OCI-M2 (cell line): ENCODE data around the gene GRAMD1C.

Experiments
- DNase-seq: peaks from one replicate; lab custom pipeline; 2025; ENCODE audit not compliant: unreplicated experiment; lab: John Stamatoyannopoulos, UW

GRAMD1C gene

DNA sequence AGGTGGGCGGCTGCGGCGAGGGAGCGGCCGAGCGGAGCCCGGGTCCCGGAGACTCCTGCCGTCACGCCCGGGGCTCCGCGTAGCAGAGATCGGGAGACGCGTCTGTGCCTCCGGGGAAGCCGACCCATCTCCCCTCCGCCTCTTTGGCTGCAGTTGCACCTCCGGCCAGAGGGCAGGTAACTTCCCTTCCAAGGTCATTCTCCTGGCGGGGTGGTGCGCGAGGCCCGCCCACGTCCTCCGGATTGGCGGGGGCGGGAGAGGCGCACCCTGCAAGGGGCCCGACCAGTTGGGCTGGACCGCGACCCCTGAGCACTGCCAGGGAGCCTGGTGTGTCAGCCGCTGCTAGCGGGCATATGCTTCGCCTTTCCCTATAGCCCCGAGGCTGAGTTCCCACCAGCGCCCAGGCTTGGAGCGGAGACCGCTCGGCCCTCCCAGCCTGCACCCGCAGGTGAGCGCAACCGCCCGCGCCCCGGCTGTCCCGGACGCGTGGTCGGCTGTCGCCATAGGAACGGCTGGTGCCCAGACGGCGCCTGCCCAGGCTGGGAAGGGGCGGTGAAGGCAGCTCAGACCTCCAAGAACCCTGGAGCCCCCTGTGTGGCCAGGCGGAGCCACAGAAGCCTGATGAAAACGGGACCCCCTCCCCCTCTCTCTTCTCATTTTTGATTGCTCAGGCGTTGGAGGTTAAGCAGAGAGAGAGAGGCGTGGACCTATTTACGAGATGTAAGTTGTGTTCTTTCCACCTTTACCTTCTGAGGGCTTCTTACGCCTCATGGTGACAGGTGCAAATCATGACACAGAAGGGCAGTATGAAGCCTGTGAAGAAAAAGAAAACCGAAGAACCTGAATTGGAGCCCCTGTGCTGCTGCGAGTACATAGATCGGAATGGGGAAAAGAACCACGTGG is 109.7 kb downstream of the GRAMD1C start:
- DNase-seq = no peak

DNA sequence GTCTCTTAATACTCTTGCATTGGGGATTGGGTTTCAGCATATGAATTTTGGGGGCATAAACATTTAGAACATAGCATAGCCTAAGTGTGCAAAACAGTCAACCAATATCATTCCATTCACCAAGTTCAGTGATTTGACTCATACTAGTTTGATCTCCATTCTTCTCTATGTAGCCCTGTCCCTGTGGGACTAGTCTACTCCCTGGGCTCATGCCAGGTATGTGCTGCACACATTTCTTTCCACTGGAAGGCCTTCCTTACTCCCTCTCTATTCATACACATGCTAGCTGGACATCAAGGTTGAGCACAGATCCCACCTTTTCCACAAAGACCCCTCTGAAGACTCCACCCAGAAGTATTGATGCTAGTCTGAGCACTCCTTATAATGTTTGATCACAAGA is 114.3 kb downstream of the GRAMD1C start:
- no peak for DNase-seq

- no peak for DNase-seq
Observed at GRCh38 chr3:113953677-113954076, 115.1 kb downstream of the GRAMD1C start.

DNA sequence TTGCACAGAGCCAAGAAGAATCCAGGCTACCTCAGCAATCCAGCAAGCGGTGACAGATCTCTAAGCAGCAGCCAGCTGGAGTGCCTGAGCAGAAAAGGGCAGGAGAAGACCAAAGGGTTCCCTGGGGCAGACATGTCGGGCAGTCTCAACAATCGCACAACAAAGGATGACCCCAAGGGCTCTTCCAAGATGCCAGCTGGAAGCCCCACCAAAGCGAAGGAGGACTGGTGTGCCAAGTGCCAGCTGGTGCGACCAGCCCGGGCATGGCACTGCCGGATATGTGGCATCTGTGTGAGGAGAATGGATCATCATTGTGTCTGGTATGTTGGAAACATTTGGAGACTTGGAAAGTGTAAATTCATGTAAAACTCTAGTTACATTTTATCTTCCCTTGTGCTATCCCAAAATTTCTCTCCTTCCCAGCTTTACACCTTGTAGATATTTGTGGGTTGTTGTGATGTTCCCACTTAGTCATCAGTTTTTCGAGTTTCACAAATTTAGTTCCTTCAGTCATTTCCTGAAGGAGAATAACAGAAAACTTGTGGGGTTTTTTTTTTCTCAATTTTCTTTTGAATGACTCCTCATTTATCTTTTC is 115.6 kb downstream of the GRAMD1C start:
- DNase-seq = no peak

DNA sequence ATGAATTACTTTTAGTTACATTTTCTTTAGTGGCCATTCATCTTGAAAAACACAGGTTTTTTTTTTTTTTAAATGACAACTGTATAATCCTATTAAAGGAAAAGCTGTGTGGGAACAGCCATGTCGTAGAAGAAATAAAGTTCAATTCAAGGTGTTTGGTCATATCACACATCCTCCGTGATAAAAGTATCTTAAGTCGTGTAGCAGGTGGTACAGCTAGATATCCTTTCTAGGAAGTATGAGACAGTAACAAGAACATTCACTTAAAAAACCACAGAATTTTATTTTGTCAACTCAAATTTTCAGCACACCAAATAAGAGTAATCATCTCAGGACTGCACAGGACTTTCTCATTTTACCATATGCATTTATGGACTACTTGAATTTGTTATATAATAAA is 125.3 kb downstream of the GRAMD1C start:
- DNase-seq = no peak

- DNase-seq = no peak
Observed at GRCh38 chr3:113966172-113966571, 127.6 kb downstream of the GRAMD1C start.

- no peak for DNase-seq
Observed at GRCh38 chr3:113968986-113969385, 130.4 kb downstream of the GRAMD1C start.

DNA sequence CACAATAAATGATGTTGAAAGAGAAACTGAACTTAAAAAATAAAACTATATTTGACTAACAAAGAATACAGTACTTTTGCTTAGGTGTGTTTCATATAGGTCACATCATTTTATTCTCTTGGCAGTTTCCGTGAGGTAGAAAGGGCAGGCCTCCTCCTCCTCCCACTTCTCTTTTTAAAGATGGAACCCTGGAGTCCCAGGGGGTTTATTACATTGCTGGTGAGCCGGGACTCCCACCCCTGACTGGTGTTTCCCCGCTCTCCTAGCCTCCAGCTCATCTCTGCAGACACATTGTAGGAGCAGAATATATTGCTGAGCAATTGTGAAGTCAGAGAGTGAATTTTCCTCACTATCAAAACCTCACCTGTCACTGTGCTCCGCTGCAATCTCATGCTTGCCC is 139.2 kb downstream of the GRAMD1C start:
- no peak for DNase-seq

DNA sequence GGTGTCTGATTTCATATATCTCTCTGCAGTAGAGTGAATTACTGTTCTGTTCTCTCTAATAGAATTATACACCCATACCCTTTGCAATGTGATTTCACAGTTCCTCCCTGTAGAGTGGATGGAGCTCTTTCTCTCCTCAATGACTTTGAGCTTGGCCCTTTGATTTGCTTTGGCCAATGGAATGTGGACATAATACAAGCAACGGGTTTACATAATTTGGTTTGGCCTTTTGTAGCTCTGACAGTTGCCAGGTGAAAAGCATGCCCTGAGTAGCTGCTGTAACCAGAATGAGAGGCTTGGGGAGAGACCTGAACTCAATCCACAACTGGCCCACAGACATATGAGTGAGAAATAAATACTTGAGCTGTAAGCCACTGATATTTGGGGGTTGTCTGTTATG is 141.3 kb downstream of the GRAMD1C start:
- no peak for DNase-seq

- no peak for DNase-seq
Observed at GRCh38 chr3:113981803-113982202, 143.2 kb downstream of the GRAMD1C start.

DNA sequence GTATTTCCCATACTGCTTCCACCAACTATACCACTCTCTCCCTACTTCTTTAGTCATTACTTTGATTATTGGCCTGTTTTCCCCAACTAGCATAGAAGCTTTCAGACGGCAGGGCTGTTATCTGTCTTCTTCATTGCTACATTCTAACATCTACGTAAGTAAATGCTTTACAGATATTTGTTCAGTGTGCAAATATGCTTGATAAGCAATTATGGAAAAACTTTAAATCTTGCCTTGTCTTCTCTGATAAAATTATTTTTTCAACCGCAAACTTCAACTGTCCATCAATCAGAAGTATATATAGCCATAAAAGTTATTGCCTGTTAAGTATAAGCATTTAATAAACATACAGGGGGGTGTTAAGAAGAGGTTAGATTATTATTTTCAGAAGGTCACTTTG is 145.0 kb downstream of the GRAMD1C start:
- DNase-seq = no peak

DNA sequence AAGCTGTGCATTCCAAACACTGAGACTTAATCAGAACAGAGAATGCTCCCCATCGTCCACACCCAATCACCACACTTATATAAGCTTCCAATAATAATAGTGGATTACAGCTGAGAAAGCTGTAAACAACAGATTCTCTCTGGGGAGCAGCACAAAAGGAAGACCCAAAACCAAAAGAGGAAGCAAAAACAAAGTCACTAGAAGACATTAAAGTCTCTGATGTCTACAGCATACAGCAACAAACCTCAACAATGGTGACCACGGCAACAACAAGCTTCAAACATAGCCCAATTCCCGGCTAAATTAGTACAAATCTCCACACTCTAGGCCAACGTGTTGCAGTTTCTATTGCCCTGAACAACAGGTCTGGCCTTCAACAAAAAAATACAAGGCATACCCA is 147.0 kb downstream of the GRAMD1C start:
- no peak for DNase-seq
